ENCODE data around the gene MEIOB. TPM values are rescaled to one million over a fixed set of nuclear protein-coding genes. Genes with fewer than 3 reads are reported as not detected.

The MEIOB gene
- total RNA-seq, 2 experiments from 2014 or later: not detected

- Mint-ChIP-seq H3K4me1 (peaks cover 2% of the 10 kb centered on the region), H3K9me3 (no peaks in the 10 kb centered on the region), H3K36me3 (no peaks in the 10 kb centered on the region), H3K27me3 (peaks cover 37% of the 10 kb centered on the region), H3K4me3 (no peak overlapping the region), H3K27ac (no peak overlapping the region)
- POLR2A ChIA-PET: no interaction called here
- ATAC-seq (ENCODE audit: low read depth) (no peak), DNase-seq (no peak)
These were observed 41.5 kb upstream of the MEIOB start for GRCh38 chr16:1913327-1914083.

GRCh38 chr16:1912215-1912543, 40.2 kb upstream of the MEIOB start:
- H3K27me3 Mint-ChIP-seq: peaks cover 31% of the 10 kb centered on the region
- H3K9me3 Mint-ChIP-seq: no peaks in the 10 kb centered on the region
- no peak overlapping the region for H3K4me3 Mint-ChIP-seq
- POLR2A ChIA-PET: no interaction called here
- ATAC-seq (ENCODE audit: low read depth) (no peak), DNase-seq (no peak)
- no peaks in the 10 kb centered on the region for H3K36me3 Mint-ChIP-seq
- H3K27ac Mint-ChIP-seq: no peak overlapping the region
- H3K4me1 Mint-ChIP-seq: peaks cover 2% of the 10 kb centered on the region

- Mint-ChIP-seq H3K27ac (no peak overlapping the region), H3K4me1 (peaks cover 2% of the 10 kb centered on the region), H3K4me3 (no peak overlapping the region), H3K27me3 (peaks cover 25% of the 10 kb centered on the region), H3K9me3 (no peaks in the 10 kb centered on the region), H3K36me3 (no peaks in the 10 kb centered on the region)
- no peak for DNase-seq
- no peak for ATAC-seq (ENCODE audit: low read depth)
- POLR2A ChIA-PET: no interaction called here
These were observed 39.7 kb upstream of the MEIOB start for GRCh38 chr16:1911467-1912214.

- no peak for DNase-seq
- POLR2A ChIA-PET: interaction anchor here (1.2 to 1.8 kb wide), 2 partner anchors 34 to 55 kb away, joined by 3 to 4 read pairs; partner anchors contain the start of genes MSRB1 and RPS2
These were observed 37.7 kb upstream of the MEIOB start for GRCh38 chr16:1909561-1910231.

GRCh38 chr16:1908983-1909382, 37.0 kb upstream of the MEIOB start:
- Mint-ChIP-seq H3K4me1 (peaks cover 2% of the 10 kb centered on the region), H3K4me3 (no peak overlapping the region), H3K9me3 (no peaks in the 10 kb centered on the region), H3K27ac (no peak overlapping the region), H3K27me3 (peaks cover 6% of the 10 kb centered on the region), H3K36me3 (no peaks in the 10 kb centered on the region)
- POLR2A ChIA-PET: interaction anchor here (1.2 to 1.8 kb wide), 2 partner anchors 35 to 55 kb away, joined by 3 to 4 read pairs; partner anchors contain the start of genes MSRB1 and RPS2
- no peak for DNase-seq
- ATAC-seq (ENCODE audit: low read depth): no peak

More at GRCh38 chr16:1909561-1910231, 37.7 kb upstream of the MEIOB start:
- no peak overlapping the region for H3K4me3 Mint-ChIP-seq
- H3K36me3 Mint-ChIP-seq: no peaks in the 10 kb centered on the region
- no peak for ATAC-seq (ENCODE audit: low read depth)
- peaks cover 9% of the 10 kb centered on the region for H3K27me3 Mint-ChIP-seq
- peaks cover 2% of the 10 kb centered on the region for H3K4me1 Mint-ChIP-seq
- no peaks in the 10 kb centered on the region for H3K9me3 Mint-ChIP-seq
- no peak overlapping the region for H3K27ac Mint-ChIP-seq

- H3K4me1 Mint-ChIP-seq: peaks cover 2% of the 10 kb centered on the region
- H3K9me3 Mint-ChIP-seq: no peaks in the 10 kb centered on the region
- peaks cover 6% of the 10 kb centered on the region for H3K27me3 Mint-ChIP-seq
- no peak overlapping the region for H3K4me3 Mint-ChIP-seq
- H3K36me3 Mint-ChIP-seq: no peaks in the 10 kb centered on the region
- DNase-seq (no peak), ATAC-seq (ENCODE audit: low read depth) (no peak)
- POLR2A ChIA-PET: interaction anchor here (1.8 kb wide), 1 partner anchor 35 kb away, joined by 4 read pairs; the partner anchor contains the start of gene MSRB1
- H3K27ac Mint-ChIP-seq: no peak overlapping the region
These were observed 36.2 kb upstream of the MEIOB start for GRCh38 chr16:1908184-1908583.

GRCh38 chr16:1907226-1907860, 35.4 kb upstream of the MEIOB start:
- no peak overlapping the region for H3K27ac Mint-ChIP-seq
- no peaks in the 10 kb centered on the region for H3K9me3 Mint-ChIP-seq
- H3K27me3 Mint-ChIP-seq: peaks cover 6% of the 10 kb centered on the region
- ATAC-seq (ENCODE audit: low read depth) (no peak), DNase-seq (no peak)
- H3K4me1 Mint-ChIP-seq: peaks cover 2% of the 10 kb centered on the region
- no peak overlapping the region for H3K4me3 Mint-ChIP-seq
- H3K36me3 Mint-ChIP-seq: no peaks in the 10 kb centered on the region
- POLR2A ChIA-PET: no interaction called here

GRCh38 chr16:1906846-1907165, 34.8 kb upstream of the MEIOB start:
- no peak for DNase-seq
- Mint-ChIP-seq H3K4me3 (no peak overlapping the region), H3K36me3 (no peaks in the 10 kb centered on the region), H3K27me3 (peaks cover 6% of the 10 kb centered on the region), H3K9me3 (no peaks in the 10 kb centered on the region), H3K4me1 (peaks cover 2% of the 10 kb centered on the region), H3K27ac (no peak overlapping the region)
- POLR2A ChIA-PET: no interaction called here
- ATAC-seq (ENCODE audit: low read depth): no peak

GRCh38 chr16:1906055-1906845, 34.3 kb upstream of the MEIOB start:
- POLR2A ChIA-PET: no interaction called here
- no peaks in the 10 kb centered on the region for H3K9me3 Mint-ChIP-seq
- H3K27me3 Mint-ChIP-seq: peaks cover 6% of the 10 kb centered on the region
- no peaks in the 10 kb centered on the region for H3K36me3 Mint-ChIP-seq
- peaks cover 2% of the 10 kb centered on the region for H3K4me1 Mint-ChIP-seq
- no peak for DNase-seq
- ATAC-seq (ENCODE audit: low read depth): no peak
- no peak overlapping the region for H3K27ac Mint-ChIP-seq
- H3K4me3 Mint-ChIP-seq: no peak overlapping the region

GRCh38 chr16:1903845-1904840, 32.2 kb upstream of the MEIOB start:
- Mint-ChIP-seq H3K9me3 (no peaks in the 10 kb centered on the region), H3K36me3 (no peaks in the 10 kb centered on the region), H3K4me1 (peaks cover 2% of the 10 kb centered on the region), H3K27ac (no peak overlapping the region), H3K27me3 (peaks cover 6% of the 10 kb centered on the region), H3K4me3 (no peak overlapping the region)
- no peak for DNase-seq
- ATAC-seq (ENCODE audit: low read depth): no peak
- POLR2A ChIA-PET: no interaction called here

GRCh38 chr16:1903220-1903574, 31.2 kb upstream of the MEIOB start:
- Mint-ChIP-seq H3K4me3 (no peak overlapping the region), H3K27me3 (peaks cover 3% of the 10 kb centered on the region), H3K27ac (no peak overlapping the region), H3K9me3 (no peaks in the 10 kb centered on the region), H3K4me1 (no peaks in the 10 kb centered on the region), H3K36me3 (no peaks in the 10 kb centered on the region)
- DNase-seq (no peak), ATAC-seq (ENCODE audit: low read depth) (no peak)
- POLR2A ChIA-PET: no interaction called here

GRCh38 chr16:1902547-1903219, 30.7 kb upstream of the MEIOB start:
- Mint-ChIP-seq H3K4me3 (no peak overlapping the region), H3K9me3 (no peaks in the 10 kb centered on the region), H3K36me3 (no peaks in the 10 kb centered on the region), H3K27me3 (peaks cover 5% of the 10 kb centered on the region), H3K4me1 (no peaks in the 10 kb centered on the region), H3K27ac (no peak overlapping the region)
- POLR2A ChIA-PET: no interaction called here
- DNase-seq (no peak), ATAC-seq (ENCODE audit: low read depth) (no peak)

Measured in activated naive CD8-positive, alpha-beta T cell treated with anti-CD3 and anti-CD28 coated beads, Interleukin-2, amount 10 ng/mL, durations not matched to agents 7 days and 5 days (primary cell).